NCI-H526 (cell line): Measurements from ENCODE around the gene SLC8A2.
"Not testable (repeated sequence)": the region's sequence is repeated elsewhere in the genome, so short reads cannot be mapped to it uniquely, and the experiment has no call there.

Source experiments
- DNase-seq, 2 experiments: peaks; one replicate each; lab custom pipeline; 2025; lab: John Stamatoyannopoulos, UW

The SLC8A2 gene

DNA sequence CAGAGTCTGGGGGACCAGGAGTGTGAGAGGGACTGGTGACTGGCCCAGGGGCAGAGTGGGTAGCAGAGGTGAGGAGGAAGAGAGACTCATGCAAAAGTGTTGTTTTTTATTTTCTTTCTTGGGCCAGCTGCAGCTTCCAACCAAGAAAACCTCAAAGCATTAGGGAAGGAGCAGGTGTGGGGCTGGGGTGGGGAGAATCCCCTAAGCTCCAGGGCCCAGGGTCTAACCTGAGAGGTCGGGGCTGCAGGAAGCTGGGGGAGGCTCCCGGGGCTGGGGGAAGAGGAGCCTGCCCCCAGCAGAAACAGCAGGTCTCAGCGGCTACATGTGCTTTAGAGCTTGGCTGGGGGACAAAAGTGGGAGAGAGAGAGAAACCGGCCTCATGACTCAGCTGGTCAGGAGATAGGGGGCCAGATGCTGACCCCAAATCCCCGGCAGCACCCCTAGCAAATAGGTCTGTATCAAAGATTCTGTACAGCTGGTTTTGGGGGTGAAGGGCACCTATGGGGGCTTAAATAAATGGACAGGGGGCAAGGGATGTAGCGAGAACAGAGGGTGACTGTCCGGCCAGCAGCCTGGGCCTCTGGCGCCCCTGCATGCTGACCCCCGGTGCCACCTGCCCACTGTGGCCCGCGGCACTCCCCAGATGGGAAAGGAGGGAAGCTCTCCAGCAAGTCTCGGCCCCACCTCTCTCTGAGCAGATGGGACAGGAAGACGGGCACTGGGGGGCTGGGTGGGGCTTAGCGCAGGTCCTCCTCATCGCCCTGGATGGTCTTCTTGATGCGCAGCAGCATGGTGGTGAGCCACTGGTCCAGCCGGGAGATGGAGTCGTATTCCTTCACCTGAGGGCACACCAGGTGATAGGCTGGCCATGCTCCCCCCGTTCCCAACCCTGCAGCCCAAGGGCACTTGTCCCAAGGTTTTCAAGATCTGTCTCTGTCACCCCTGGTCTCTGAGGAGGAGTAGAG is 16.1 kb upstream of the SLC8A2 start:
- no peak for DNase-seq

DNA sequence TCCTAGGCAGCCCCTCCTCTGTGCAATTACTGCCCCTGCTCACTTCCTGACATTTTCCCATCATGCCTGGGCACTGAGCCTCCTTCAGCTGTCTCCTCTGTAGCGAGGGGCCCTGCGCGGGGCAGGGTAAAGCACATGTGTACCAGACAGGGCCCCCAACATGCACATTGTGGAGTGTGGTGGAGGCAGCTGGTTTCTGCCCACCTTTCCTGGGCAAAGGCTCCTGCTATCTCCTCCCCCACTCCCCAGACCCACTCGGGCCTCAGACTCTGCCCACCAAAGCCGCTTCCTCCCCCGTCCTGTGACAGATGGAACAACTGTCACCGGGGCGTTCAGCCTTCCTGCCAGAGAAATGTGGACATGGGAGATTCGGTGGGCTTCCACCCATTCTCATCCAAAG is 15.2 kb upstream of the SLC8A2 start:
- no peak for DNase-seq

GRCh38 chr19:47486220-47486619 is 14.5 kb upstream of the SLC8A2 start:
- not testable (repeated sequence) for DNase-seq

- no peak for DNase-seq
Observed at GRCh38 chr19:47485210-47485609, 13.5 kb upstream of the SLC8A2 start.

DNA sequence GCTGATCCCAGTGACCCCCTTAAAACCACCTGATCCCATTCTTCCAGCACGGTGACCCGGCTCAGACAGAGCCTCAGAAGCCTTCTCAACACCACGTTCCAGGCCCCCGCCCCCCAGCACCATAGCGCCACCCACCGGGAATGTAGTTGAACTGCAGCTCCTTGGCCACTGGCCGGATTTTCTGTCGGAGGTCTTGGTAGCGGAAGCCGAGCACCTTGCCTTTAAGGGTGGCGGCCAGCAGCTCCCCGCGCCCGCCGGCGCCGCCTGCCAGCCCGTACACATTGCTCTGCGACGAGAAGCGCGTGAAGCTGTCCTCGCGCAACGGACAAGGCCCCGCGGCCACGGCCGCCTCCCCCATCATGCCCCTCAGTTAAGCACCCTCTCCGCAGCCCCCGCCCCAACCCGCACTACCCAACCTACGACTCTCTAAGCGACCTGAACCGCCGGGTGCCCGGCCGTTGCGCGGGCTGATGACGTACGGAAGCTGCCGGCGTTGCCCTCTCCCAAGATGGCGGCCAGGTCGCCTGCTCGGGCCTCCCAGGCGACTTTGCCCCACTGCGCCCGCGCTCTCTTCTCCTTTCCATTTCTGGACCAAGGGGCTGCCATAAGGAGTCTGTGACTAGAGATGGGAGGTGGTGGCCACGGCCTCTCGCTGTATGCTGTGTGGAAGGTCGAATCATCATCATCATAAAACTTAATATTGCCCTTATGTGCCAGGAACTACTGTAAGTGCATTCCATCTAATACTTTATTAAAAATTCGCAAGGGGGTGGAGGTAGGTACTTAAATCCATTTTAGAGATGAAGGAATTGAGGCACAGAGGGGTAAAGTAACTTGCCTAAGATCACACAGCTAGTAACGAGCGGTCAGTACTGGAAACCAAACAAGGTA is 12.4 kb upstream of the SLC8A2 start, which contains the start of gene KPTN:
TSS of gene KPTN (minus strand) at position 420 of the 891 bp plus-strand sequence. CDS start at position 361, 59 bp downstream.
- peak; percentile 80 to 94 for DNase-seq

DNA sequence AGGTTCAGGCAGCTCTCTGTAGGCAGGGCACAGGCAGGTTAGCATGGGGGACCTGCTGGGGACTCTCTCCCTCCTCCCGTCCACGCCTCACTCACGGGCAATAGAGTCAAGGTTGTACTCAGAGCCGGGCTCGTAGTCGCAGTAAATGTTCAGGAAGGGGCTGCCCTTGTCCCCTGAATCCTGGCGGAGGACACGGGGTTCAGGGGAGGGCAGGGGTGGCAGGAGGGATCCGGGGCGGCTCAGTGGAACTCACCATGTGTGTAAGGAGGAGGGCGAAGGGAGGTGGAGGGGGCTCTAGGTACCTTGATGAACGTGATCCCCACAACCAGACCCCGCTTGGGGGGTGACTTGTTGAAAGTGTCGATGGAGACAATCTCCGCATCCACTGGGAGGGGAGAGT is 11.5 kb upstream of the SLC8A2 start:
- DNase-seq, result no peak

- no peak for DNase-seq
Observed at GRCh38 chr19:47481460-47482052, 9.9 kb upstream of the SLC8A2 start.

DNA sequence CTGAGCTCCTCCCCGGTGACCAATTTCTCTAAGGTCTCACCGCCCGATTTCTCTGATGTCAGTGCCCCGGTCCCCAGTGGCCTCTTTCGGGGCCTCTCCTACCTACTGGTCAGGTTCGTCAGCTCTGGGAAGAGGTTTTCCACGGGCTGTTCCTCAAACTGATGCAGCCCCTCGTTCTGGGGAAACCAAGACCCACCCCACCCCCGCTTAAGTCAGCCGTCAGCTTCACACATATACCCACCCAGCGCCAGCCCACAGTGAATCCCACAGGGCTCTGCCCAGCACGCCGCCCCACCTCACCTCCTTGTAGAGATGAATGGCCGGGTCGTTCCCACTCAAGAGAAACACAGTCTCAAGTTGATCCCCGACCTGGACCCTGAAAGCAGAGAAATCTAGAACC is 9.0 kb upstream of the SLC8A2 start:
- no peak for DNase-seq

DNA sequence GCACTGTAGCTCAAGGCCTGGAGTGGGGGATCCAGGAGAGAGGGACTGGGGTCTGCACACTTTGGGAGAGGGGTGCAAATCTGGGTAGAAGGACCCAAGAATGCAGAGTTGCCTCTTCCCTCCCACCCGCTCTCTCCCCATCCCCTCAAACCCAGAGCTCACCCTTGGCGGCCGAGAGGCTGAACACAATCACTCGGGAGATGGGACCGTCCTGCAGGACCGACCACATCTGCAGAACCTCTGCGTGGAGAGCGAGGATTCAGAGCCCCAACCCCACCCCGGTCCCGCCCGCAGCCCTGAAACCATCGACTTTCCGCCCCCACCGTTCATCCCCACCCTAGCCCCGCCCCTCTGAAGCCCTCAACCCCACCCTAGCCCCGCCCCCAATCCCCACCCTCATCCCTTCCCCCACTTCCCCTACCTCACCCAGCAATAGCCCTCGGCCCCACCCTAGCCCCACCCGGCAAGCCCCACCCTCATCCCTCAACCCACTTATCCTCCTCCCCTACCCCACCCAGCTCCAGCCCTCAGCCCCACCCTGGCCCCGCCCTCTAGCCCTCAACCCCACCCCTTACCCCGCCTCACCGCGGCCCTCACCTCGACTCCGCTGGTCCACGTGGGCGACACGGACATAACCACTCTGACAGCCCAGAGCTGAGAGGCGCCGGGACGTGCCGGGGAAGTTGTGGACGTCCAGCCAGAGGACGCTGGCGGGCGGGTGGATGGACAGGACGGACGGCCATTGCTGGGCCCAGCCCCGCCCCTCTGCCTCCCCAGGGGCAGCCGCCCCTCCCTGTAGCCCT is 8.2 kb upstream of the SLC8A2 start:
- DNase-seq, result peak in 1 of 2 experiments; percentile 36

- no peak for DNase-seq
Observed at GRCh38 chr19:47476438-47476972, 4.8 kb upstream of the SLC8A2 start.

DNA sequence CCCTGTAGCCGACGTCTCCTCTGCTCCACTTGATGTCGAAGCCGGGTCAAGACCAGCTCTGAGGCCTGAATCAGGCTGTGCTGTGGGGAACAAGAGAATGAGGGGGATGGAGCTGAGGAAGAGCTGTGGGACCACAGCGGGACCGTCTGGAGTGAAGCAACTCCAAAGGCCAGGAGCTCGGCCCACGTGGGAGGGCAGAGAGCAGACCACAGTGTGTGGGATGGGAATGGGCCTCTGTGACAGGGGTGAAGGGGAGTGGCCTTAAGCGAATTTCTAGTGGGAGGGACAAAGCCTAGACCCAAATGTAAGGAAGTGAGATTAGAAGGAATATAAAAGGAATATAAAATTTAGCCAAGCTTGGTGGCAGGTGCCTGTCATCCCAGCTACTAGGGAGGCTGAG is 3.8 kb upstream of the SLC8A2 start:
- no peak for DNase-seq

DNA sequence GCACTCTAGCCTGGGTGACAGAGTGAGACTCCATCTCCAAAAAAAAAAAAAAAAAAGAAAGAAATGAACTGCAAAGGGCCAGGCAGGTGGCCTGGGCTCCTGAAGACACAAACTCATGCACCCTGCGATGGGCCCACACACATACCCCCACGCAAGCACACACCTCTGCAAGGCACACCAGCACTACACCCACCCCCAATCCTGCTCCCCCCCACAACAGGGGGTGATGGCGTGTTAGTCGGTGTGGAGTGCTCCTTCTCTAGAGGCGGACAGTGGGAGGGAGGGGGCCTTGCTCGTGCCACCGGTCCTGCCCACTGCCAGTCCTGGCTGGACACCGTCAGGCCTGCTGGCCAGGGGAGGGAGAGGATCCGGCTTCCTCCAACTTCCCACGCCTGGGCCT is 1.6 kb upstream of the SLC8A2 start:
- no peak for DNase-seq

DNA sequence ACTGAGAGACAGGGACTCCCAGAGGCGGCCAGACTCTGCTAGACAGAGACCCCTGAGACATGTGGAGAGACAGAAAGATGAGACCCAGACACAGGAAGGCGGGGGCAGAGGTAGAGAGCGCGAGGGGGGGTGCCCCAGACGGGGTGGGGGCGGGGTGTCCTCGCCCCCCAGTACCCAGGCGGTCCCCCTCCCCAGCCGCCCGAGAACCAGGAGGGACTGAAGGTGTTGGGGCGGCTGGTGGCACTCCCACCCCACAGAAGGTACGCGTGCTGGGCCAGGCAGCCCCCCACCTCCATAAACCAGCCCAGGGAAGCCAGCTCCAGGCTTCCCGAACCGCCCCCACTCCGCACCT is 336 bp downstream of the SLC8A2 start:
- no peak for DNase-seq

DNA sequence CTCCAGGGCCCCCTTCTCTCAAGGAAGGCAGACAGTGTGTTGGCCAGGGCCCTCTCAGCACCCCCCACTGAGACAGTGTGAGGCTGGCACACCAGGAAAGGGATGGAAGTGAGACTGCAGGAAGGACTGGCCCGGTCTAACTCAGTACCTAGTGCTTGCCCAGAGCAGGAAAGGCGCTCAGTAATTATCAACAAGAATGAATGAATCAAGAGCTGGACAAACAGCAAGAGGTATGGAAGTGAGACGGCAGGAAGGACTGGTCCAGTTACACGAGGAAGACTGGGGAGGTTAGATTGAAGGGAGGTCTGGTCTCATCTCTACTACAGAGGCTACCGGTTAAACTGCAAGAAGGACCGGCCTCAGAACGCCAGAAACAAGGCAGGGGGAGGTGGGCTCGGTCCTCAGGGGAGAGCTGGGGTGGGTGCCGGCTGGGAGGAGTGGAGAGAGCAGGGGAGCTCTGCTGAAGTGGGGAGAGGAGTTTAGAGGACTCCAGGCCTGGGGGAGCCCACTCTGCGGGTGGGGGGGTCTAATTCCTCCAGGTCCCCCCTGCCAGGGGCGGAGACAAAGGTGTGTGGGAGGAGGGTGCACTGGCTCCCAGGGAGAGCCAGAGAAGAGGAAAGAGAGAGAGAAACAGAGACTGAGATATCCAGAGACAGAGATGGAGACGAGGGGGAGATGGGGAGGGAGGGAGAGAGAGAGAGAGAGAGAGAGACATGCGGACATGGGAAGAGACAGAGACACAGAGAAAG is 1.1 kb downstream of the SLC8A2 start:
- DNase-seq, result no peak

DNA sequence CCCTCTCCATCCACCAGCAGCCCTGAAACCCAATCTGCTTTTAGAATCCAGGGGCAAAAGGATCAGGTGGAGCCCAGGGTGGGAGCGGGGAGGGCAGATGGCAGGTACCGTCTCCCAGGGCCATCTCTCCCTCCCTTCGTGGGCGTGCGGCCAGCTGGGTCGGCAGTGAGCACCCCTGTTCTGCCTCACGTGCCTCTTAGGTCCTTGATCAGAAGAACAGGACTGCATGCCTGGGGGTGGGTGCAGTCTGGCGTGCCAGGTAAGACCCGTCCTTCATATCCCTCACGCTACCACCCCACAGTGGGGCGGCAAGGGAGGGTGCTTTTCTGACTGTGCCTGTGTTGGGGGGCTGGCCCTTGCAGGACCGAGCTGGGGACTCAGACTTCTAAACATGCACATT is 2.0 kb downstream of the SLC8A2 start:
- DNase-seq, result peak in 1 of 2 experiments; percentile 18

DNA sequence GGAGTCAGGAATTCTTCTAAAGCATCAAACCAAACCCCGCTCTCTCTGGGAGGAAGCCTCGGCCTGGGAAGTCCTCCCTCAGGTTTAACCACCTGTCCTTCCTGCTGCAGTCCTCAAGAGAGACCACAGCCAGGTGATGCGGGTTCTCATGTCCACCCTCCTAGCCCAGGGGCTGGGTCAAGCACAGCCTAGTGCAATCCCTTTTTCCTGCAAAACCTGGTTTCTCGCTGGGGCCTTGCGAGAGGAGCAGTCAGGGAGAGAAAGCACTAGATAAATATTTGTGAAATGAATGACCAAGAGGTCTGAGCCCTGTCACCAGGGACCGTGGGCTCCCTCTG is 2.4 kb downstream of the SLC8A2 start:
- DNase-seq, result no peak

DNA sequence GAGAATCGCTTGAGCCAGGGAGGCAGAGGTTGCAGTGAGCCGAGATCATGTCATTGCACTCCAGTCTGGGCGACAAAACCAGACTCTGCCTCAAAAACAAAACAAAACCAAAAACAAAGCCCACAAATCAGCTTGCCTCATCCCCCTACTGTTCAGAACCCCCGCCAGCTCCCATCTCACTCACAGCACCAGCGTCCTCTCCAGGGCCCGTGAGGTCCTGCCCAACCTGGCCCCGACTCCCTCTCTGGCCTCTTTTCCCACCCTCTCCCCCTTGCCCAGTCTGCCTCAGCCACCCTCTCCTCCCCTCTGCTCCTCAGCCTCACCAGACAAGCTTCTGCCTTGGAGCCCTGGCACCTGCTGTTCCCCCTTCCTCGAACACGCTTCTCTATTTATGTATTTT is 3.8 kb downstream of the SLC8A2 start:
- DNase-seq, result no peak

DNA sequence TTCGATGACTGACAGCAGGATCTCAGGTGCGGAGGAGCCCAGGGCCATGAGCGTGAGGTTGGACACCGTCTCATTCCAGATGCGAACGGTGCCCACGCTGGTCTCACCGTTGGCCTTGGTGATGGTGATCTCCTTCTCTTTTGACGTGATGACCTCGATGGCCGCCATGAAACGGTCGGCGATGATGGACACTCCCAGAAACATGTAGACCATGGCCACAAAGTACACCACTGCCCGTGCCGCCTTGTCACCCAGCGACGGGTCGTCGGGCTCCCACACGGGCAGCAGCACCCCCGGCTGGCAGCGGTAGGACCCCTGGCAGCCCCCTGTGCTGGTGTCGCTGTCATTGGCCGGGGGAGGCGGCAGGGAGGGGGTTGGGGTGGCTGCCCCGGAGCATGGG is 5.7 kb downstream of the SLC8A2 start:
- DNase-seq, result no peak

DNA sequence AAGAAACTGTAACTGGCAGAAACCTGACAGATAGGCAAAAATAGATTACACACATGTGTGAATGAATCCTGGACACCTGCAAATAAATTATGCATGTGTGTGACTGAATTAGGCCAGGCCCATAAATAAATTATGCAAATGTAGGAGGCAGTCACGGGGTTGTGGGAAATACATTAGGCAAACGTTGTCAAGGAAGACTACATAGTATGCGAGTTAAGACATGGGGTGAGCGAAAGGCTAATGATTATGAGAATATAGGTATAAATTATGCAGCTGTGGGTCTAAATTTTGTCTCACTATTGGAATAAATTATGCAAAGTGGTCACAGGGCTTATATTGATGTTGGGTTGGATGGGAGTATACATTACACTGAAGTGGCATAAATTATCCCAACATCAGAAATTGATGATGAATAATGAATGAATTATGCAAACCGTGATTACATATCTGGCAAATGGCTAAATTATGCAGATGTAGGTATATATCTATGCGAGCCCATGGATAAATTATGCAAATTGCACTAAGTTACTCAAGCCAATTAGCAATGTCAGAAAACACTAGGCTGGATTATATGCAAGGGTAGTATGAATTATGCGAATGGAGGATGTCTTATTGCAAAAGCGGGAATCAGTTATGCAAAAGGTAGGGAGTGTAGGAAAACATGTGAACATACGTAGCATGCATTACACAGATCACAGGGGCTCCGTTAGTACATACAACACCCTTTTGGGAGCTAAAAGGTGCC is 6.8 kb downstream of the SLC8A2 start:
- DNase-seq, result peak; percentile 91 to 96

DNA sequence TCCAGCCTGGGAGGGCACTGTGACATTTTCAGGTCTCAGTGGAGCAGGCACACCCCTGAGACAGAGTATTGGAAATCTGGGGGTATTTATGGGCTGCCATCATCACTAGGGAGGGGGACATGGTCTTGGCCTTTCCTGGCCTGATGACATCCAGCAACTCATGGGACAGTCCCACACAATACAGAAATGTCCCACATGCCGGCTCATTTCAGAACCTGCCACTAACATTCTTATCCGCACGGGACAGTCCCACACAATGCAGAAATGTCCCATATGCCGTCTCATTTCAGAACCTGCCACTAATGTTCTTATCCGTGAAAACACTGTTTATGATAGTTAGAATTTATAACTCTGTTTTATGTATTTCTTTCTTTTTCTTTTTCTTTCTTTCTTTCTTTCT is 9.8 kb downstream of the SLC8A2 start:
- no peak for DNase-seq
